T-helper 1 cell (primary cell): Measurements from ENCODE around the gene C1QTNF3.
A peak's percentile ranks its signal among the peaks of the same experiment; 100 is the strongest.
"Not testable (repeated sequence)": the region's sequence is repeated elsewhere in the genome, so short reads cannot be mapped to it uniquely, and the experiment has no call there.

Source experiments
- DNase-seq, 5 donors: peaks; one replicate each; pipeline ENCODE4 v3.0.0-alpha.2; 2012 to 2020

Gene C1QTNF3

GRCh38 chr5:34047774-34048572 lies 5.0 kb upstream of the C1QTNF3 start:
- DNase-seq = no peak

- DNase-seq = no peak
These were observed 4.1 kb upstream of the C1QTNF3 start for GRCh38 chr5:34047143-34047542.

GRCh38 chr5:34045996-34046395 lies 3.0 kb upstream of the C1QTNF3 start:
- DNase-seq = no peak

GRCh38 chr5:34045023-34045422 lies 2.0 kb upstream of the C1QTNF3 start:
- no peak for DNase-seq

- DNase-seq = no peak
These were observed 692 bp downstream of the C1QTNF3 start for GRCh38 chr5:34042321-34042720.

- DNase-seq = no peak
These were observed 1.6 kb downstream of the C1QTNF3 start for GRCh38 chr5:34041247-34041972.

GRCh38 chr5:34040472-34040871 lies 2.5 kb downstream of the C1QTNF3 start:
- no peak for DNase-seq

- no peak for DNase-seq
These were observed 3.4 kb downstream of the C1QTNF3 start for GRCh38 chr5:34039398-34040157.

- DNase-seq = no peak
These were observed 4.2 kb downstream of the C1QTNF3 start for GRCh38 chr5:34038838-34039237.

GRCh38 chr5:34038390-34038789 lies 4.6 kb downstream of the C1QTNF3 start:
- DNase-seq = no peak

- DNase-seq = no peak
These were observed 5.3 kb downstream of the C1QTNF3 start for GRCh38 chr5:34037726-34038125.

- DNase-seq = no peak
These were observed 7.3 kb downstream of the C1QTNF3 start for GRCh38 chr5:34035756-34036155.

GRCh38 chr5:34034534-34035327 lies 8.3 kb downstream of the C1QTNF3 start:
- no peak for DNase-seq

GRCh38 chr5:34031966-34032365 lies 11.0 kb downstream of the C1QTNF3 start:
- DNase-seq = no peak

GRCh38 chr5:34031117-34031516 lies 11.9 kb downstream of the C1QTNF3 start:
- DNase-seq = no peak

- not testable (repeated sequence) for DNase-seq
These were observed 12.4 kb downstream of the C1QTNF3 start for GRCh38 chr5:34030585-34030984.

GRCh38 chr5:34030048-34030447 lies 13.0 kb downstream of the C1QTNF3 start:
- no peak for DNase-seq

GRCh38 chr5:34028349-34028748 lies 14.7 kb downstream of the C1QTNF3 start:
- DNase-seq = no peak

- DNase-seq = no peak
These were observed 16.8 kb downstream of the C1QTNF3 start for GRCh38 chr5:34026089-34026761.

- DNase-seq = peak in 1 of 5 donors; percentile 77
These were observed 20.8 kb downstream of the C1QTNF3 start for GRCh38 chr5:34022121-34022705.

- no peak for DNase-seq
These were observed 21.7 kb downstream of the C1QTNF3 start for GRCh38 chr5:34021334-34021733.

GRCh38 chr5:34020726-34021125 lies 22.3 kb downstream of the C1QTNF3 start:
- DNase-seq = no peak
